GM19099 (cell line): ENCODE results near the gene SLC2A6.
A peak's percentile ranks its signal among the peaks of the same experiment; 100 is the strongest.

Source experiments
- POLR2A ChIP-seq: IDR thresholded peaks from 3 replicates; pipeline ENCODE4 v1.6.1; 2011; ENCODE audit warnings: low read depth; ENCODE audit not compliant: insufficient read length; ENCODE audit errors: extremely low read depth

Gene SLC2A6

GRCh38 chr9:133478851-133479711 lies at the start of gene SLC2A6:
Gene SLC2A6 (minus strand): TSS chr9:133479099. CDS start chr9:133479059, 40 bp downstream.
- TF ChIP-seq POLR2A = peak; percentile 87

GRCh38 chr9:133528001-133528875 lies 49.3 kb upstream of the SLC2A6 start:
- no peak for TF ChIP-seq POLR2A

GRCh38 chr9:133527444-133527920 lies 48.6 kb upstream of the SLC2A6 start:
- no peak for TF ChIP-seq POLR2A

DNA sequence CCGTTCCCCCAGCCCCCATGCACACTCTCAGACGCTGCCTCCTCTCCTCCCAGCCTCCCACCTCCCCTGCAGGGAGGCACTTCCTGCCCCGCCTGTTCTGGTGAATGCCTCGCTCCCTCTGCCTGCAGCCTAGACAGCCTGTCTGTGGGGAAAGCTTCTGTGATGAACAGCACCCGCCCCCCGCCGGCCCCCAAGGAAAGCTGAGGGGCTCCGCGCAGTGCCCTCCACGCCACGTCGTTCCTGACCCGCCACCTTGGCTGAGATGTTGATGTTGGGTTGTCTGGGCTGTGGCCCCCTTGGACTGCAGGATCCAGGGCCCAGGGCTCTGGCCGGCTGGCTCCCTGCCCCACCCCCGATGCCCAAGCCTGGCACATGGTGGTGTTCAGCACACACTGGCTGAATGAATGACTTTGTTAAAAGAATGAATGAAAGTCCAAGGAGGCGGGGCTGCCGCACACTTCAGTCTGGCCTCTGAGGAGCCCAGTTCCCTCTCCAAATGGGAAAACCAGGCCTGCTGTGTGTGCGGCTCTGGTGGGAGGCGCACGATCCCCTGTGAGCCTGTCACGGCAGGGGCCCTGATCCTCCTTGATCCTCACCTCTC lies 47.9 kb upstream of the SLC2A6 start:
- no peak for TF ChIP-seq POLR2A

- no peak for TF ChIP-seq POLR2A
These were observed 46.8 kb upstream of the SLC2A6 start for GRCh38 chr9:133525677-133526076.

- no peak for TF ChIP-seq POLR2A
These were observed 45.9 kb upstream of the SLC2A6 start, which contains the start of gene MYMK for GRCh38 chr9:133524679-133525228. Gene MYMK (minus strand): TSS chr9:133524959. CDS start chr9:133524844, 115 bp downstream.

DNA sequence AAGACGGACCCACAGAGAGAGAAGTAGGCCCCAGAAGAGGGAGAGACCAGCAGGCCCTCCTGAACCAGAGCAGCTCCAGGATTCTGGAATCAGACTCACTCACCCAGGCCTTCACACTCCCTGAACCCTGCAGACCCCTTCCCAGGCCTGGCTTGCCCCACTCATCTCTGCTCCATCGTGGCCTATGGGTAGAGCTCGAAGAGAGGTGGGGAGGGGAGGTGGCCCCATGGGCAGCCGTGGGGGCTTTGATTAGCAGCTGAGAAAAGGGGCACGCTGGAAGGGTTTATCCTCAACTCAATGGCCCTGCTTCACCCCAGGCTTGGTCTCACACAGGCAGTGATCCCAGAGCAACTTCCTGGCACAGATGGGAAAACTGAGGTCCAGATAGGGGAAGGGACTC lies 45.2 kb upstream of the SLC2A6 start:
- TF ChIP-seq POLR2A = no peak

- no peak for TF ChIP-seq POLR2A
These were observed 44.2 kb upstream of the SLC2A6 start for GRCh38 chr9:133523106-133523505.

- TF ChIP-seq POLR2A = no peak
These were observed 43.4 kb upstream of the SLC2A6 start for GRCh38 chr9:133522073-133522910.

DNA sequence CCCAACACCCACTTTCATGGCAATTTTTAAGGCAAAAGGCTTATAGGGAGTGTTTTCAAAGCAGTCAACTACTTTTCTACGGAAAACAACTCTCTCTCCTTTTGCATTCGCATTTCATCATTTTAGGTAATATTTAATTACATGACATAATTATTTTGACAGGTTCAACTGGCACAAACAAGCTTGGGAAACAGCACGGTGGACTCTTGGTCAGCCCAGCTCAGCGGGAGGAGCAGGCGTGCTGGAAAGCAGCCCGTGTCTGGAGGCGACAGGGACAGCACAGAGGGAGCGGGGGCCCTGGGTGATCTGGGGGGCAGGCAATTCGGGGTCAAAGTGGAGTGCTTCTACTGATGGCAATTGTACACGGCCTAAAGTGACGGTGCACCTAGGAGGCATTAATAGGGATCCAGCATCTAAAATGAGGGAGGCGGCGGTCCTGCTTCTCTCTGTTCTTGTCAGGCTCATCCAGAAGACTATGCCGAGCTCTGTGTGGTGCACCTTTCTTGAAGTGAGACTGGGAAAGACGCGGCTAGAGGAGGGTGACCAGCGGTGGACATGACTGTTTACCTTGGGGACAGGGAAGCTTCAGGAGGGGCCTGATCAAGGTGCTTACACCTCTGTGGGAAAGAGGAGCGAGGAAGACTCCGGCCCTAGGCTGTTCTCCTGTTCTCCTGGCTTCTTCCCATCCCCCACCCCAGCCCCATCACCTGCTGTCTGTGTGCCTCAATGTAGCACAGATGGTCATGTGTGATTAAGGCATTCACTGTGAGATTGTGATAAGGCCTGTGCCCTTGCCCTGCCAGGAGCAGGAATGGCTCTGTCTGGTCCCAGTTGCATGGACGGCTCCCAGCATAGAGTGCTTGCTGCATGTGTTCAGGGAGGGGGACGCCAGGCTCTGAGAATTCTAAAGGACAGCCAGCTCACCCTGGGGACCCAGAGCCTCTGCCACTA lies 42.5 kb upstream of the SLC2A6 start:
- no peak for TF ChIP-seq POLR2A

- TF ChIP-seq POLR2A = no peak
These were observed 41.4 kb upstream of the SLC2A6 start for GRCh38 chr9:133520121-133520835.

DNA sequence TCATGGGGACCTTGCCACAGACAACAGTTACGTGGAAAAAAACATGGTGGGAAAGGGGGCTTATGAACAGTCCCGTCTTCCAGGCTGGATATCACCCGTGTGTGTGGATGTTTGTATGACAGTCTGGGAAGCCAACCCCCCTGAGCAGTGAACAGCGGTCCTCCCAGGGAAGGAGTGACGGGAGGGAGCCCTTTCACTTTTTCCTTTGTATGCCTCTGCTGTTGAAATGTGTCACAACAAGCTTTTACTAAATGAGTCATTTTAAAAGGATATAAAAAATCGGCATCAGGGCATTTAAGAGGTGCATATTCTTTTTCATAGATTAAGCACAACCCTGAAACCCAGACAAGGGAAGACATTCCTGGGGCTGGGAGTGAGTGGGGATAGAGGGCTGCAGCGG lies 40.8 kb upstream of the SLC2A6 start:
- no peak for TF ChIP-seq POLR2A
